K562 (cell line): Measurements from ENCODE around the gene ARHGAP12.

Experiments
- EZH2 ChIP-seq: IDR thresholded peaks from 2 replicates; pipeline ENCODE4 v1.6.1; 2012; ENCODE audit warnings: low read depth, mild to moderate bottlenecking, inconsistent platforms, low read length, borderline replicate concordance
- PCBP2 ChIP-seq: fragments of 200-400 bp; formaldehyde crosslinking; IDR thresholded peaks from 2 replicates; pipeline ENCODE4 v1.6.1; 2018; ENCODE audit warnings: low read length, low read depth, mild to moderate bottlenecking, moderate library complexity; ENCODE audit not compliant: poor library complexity, severe bottlenecking
- POLR2A ChIP-seq: fragments of 450-650 bp; conservative IDR thresholded peaks from 2 replicates; pipeline ENCODE4 v1.6.1; 2016
- SRF ChIP-seq, 2 experiments: fragments of 250-450, 450-650 bp in 1 of 2; sonication (Bioruptor Pico) in 1 of 2; sonication (generic) in 1 of 2; formaldehyde crosslinking; IDR thresholded peaks; 2 replicates each; pipeline versions ENCODE4 v1.5.0 to v1.5.1; 2020 to 2022; ENCODE audit warnings: mild to moderate bottlenecking in 1 of 2, missing genetic modification reagents in 1 of 2
- YY1 ChIP-seq, 3 experiments: IDR thresholded peaks; 2 replicates each; pipeline ENCODE4 v1.6.1; 2011; ENCODE audit warnings: low read length in 2 of 3, mild to moderate bottlenecking in 2 of 3, moderate library complexity in 2 of 3, borderline replicate concordance in 1 of 3, control low read depth in 1 of 3, low read depth in 1 of 3; ENCODE audit not compliant: insufficient read depth in 3 of 3, insufficient replicate concordance in 2 of 3, control insufficient read depth in 1 of 3, insufficient read length in 1 of 3; ENCODE audit errors: extremely low read depth in 1 of 3
- ZNF830 ChIP-seq: fragments of 250-450 bp; sonication (Bioruptor Pico); IDR thresholded peaks from 2 replicates; pipeline ENCODE4 v1.5.0; 2021; ENCODE audit warnings: mild to moderate bottlenecking
- TF ChIP-seq, protein P1 (sequence below), 3 experiments: IDR thresholded peaks in 2 of 3; conservative IDR thresholded peaks in 1 of 3; 2 replicates each; pipeline ENCODE4 v1.5.1; 2011 to 2012; ENCODE audit warnings: low read length in 3 of 3, mild to moderate bottlenecking in 3 of 3, control low read depth in 2 of 3, improper control_type of control experiment in 1 of 3, inconsistent platforms in 1 of 3, low read depth in 1 of 3, mixed read lengths in 1 of 3, moderate library complexity in 1 of 3; ENCODE audit not compliant: insufficient read depth in 2 of 3
- TF ChIP-seq, protein P2 (sequence below): sonication (generic); formaldehyde crosslinking; IDR thresholded peaks from 2 replicates; pipeline ENCODE4 v1.8.0; 2022; ENCODE audit warnings: mild to moderate bottlenecking, missing genetic modification reagents, borderline replicate concordance
- TF ChIP-seq, protein P3 (sequence below): fragments of 450-650 bp; IDR thresholded peaks from 2 replicates; pipeline ENCODE4 v1.6.1; 2014; ENCODE audit warnings: low read depth, mild to moderate bottlenecking, moderate library complexity, borderline replicate concordance
- TF ChIP-seq, protein P4 (sequence below): fragments of 250-450 bp; sonication (Bioruptor Pico); IDR thresholded peaks from 2 replicates; pipeline ENCODE4 v1.8.0; 2022; ENCODE audit warnings: inconsistent platforms, mild to moderate bottlenecking, moderate library complexity, borderline replicate concordance
- TF ChIP-seq, protein P5 (sequence below): sonication (generic); formaldehyde crosslinking; IDR thresholded peaks from 2 replicates; pipeline ENCODE4 v1.8.0; 2022; ENCODE audit warnings: mild to moderate bottlenecking, missing genetic modification reagents
- TF ChIP-seq, protein P6 (sequence below): fragments of 200-800 bp; sonication (Bioruptor generic); IDR thresholded peaks from 2 replicates; pipeline ENCODE4 v1.6.1; 2017; ENCODE audit warnings: missing genetic modification characterization, missing compliant biosample characterization

DNA sequence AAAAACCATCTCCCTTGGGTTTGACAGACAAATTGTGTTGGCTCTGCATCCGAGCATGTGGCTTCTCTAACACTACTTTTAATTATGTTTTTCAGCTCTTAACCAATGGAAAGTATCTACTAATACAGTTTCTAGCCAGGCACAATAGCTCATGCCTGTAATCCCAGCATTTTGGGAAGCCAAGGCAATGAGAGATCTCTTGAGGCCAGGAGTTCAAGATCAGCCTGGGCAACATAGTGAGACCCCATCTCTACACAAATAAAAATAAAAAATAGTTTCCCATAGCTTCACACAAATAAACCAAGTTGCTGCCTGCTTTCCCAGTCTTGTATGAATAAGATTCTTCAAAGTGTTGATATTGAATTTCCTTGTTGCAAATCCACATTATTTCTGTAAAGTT, 13.8 kb upstream of the ARHGAP12 start:
- TF ChIP-seq, protein P1, sequence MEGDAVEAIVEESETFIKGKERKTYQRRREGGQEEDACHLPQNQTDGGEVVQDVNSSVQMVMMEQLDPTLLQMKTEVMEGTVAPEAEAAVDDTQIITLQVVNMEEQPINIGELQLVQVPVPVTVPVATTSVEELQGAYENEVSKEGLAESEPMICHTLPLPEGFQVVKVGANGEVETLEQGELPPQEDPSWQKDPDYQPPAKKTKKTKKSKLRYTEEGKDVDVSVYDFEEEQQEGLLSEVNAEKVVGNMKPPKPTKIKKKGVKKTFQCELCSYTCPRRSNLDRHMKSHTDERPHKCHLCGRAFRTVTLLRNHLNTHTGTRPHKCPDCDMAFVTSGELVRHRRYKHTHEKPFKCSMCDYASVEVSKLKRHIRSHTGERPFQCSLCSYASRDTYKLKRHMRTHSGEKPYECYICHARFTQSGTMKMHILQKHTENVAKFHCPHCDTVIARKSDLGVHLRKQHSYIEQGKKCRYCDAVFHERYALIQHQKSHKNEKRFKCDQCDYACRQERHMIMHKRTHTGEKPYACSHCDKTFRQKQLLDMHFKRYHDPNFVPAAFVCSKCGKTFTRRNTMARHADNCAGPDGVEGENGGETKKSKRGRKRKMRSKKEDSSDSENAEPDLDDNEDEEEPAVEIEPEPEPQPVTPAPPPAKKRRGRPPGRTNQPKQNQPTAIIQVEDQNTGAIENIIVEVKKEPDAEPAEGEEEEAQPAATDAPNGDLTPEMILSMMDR (IDR thresholded peaks at IDR 0.05 in 2 of 3, conservative IDR thresholded peaks at IDR 0.05 in 1 of 3; ENCODE audit: insufficient read depth in 2 of 3, low read depth in 1 of 3, low read length in 3 of 3), result no peak
- TF ChIP-seq EZH2 (no peak), POLR2A (no peak), YY1 (IDR thresholded peaks at IDR 0.05; ENCODE audit: borderline replicate concordance in 1 of 3, control insufficient read depth in 1 of 3, extremely low read depth in 1 of 3, insufficient read depth in 3 of 3, insufficient read length in 1 of 3, insufficient replicate concordance in 2 of 3, low read depth in 1 of 3, low read length in 2 of 3) (no peak), ZNF830 (CRISPR knock-in tag) (no peak), PCBP2 (no peak), SRF (CRISPR knock-in tag; IDR thresholded peaks at IDR 0.05) (no peak)
- TF ChIP-seq, protein P2, sequence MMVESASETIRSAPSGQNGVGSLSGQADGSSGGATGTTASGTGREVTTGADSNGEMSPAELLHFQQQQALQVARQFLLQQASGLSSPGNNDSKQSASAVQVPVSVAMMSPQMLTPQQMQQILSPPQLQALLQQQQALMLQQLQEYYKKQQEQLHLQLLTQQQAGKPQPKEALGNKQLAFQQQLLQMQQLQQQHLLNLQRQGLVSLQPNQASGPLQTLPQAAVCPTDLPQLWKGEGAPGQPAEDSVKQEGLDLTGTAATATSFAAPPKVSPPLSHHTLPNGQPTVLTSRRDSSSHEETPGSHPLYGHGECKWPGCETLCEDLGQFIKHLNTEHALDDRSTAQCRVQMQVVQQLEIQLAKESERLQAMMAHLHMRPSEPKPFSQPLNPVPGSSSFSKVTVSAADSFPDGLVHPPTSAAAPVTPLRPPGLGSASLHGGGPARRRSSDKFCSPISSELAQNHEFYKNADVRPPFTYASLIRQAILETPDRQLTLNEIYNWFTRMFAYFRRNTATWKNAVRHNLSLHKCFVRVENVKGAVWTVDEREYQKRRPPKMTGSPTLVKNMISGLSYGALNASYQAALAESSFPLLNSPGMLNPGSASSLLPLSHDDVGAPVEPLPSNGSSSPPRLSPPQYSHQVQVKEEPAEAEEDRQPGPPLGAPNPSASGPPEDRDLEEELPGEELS (CRISPR knock-in tag), result no peak
- TF ChIP-seq, protein P3, sequence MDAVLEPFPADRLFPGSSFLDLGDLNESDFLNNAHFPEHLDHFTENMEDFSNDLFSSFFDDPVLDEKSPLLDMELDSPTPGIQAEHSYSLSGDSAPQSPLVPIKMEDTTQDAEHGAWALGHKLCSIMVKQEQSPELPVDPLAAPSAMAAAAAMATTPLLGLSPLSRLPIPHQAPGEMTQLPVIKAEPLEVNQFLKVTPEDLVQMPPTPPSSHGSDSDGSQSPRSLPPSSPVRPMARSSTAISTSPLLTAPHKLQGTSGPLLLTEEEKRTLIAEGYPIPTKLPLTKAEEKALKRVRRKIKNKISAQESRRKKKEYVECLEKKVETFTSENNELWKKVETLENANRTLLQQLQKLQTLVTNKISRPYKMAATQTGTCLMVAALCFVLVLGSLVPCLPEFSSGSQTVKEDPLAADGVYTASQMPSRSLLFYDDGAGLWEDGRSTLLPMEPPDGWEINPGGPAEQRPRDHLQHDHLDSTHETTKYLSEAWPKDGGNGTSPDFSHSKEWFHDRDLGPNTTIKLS, result no peak
- TF ChIP-seq, protein P4, sequence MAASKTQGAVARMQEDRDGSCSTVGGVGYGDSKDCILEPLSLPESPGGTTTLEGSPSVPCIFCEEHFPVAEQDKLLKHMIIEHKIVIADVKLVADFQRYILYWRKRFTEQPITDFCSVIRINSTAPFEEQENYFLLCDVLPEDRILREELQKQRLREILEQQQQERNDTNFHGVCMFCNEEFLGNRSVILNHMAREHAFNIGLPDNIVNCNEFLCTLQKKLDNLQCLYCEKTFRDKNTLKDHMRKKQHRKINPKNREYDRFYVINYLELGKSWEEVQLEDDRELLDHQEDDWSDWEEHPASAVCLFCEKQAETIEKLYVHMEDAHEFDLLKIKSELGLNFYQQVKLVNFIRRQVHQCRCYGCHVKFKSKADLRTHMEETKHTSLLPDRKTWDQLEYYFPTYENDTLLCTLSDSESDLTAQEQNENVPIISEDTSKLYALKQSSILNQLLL (CRISPR knock-in tag), result no peak
- TF ChIP-seq, protein P5, sequence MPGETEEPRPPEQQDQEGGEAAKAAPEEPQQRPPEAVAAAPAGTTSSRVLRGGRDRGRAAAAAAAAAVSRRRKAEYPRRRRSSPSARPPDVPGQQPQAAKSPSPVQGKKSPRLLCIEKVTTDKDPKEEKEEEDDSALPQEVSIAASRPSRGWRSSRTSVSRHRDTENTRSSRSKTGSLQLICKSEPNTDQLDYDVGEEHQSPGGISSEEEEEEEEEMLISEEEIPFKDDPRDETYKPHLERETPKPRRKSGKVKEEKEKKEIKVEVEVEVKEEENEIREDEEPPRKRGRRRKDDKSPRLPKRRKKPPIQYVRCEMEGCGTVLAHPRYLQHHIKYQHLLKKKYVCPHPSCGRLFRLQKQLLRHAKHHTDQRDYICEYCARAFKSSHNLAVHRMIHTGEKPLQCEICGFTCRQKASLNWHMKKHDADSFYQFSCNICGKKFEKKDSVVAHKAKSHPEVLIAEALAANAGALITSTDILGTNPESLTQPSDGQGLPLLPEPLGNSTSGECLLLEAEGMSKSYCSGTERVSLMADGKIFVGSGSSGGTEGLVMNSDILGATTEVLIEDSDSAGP, result no peak
- TF ChIP-seq, protein P6, sequence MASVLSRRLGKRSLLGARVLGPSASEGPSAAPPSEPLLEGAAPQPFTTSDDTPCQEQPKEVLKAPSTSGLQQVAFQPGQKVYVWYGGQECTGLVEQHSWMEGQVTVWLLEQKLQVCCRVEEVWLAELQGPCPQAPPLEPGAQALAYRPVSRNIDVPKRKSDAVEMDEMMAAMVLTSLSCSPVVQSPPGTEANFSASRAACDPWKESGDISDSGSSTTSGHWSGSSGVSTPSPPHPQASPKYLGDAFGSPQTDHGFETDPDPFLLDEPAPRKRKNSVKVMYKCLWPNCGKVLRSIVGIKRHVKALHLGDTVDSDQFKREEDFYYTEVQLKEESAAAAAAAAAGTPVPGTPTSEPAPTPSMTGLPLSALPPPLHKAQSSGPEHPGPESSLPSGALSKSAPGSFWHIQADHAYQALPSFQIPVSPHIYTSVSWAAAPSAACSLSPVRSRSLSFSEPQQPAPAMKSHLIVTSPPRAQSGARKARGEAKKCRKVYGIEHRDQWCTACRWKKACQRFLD (CRISPR knock-in tag), result no peak
